Lung (tissue), 12 donors: Measurements from ENCODE around the gene PHAF1. TPM values are rescaled to one million over a fixed set of nuclear protein-coding genes. Genes with fewer than 3 reads are reported as not detected.

ENCODE experiments used
- ATAC-seq: fragments of 200-7000 bp; cut with Tn5 transposase; one replicate; pipeline ENCODE4 v1.9.1; 2020; ENCODE audit warnings: moderate number of reproducible peaks; ENCODE audit not compliant: insufficient read depth, low FRiP score
- DNase-seq, 3 donors: peaks; one replicate each; pipeline ENCODE4 v3.0.0-alpha.2; 2013 to 2017
- H3K27ac ChIP-seq, 2 donors: one replicate each; pipeline ENCODE4 v1.5.1; 2013; ENCODE audit warnings: mild to moderate bottlenecking in 2 of 2, moderate library complexity in 2 of 2, control low read depth in 1 of 2, inconsistent platforms in 1 of 2, low read depth in 1 of 2, low read length in 1 of 2
- H3K27me3 ChIP-seq, 3 donors: one replicate each; pipeline ENCODE4 v1.5.1; 2013; ENCODE audit warnings: low read length in 2 of 3; ENCODE audit not compliant: control insufficient read depth in 3 of 3, insufficient read depth in 3 of 3
- H3K36me3 ChIP-seq, 4 donors: one replicate each; pipeline ENCODE4 v1.5.1; 2013; ENCODE audit warnings: low read length in 4 of 4, mild to moderate bottlenecking in 1 of 4, moderate library complexity in 1 of 4; ENCODE audit not compliant: control insufficient read depth in 4 of 4, insufficient read depth in 4 of 4
- H3K4me1 ChIP-seq, 5 donors: one replicate each; pipeline ENCODE4 v1.5.1; 2013; ENCODE audit warnings: low read length in 5 of 5, mild to moderate bottlenecking in 2 of 5, moderate library complexity in 1 of 5; ENCODE audit not compliant: control insufficient read depth in 5 of 5, insufficient read depth in 5 of 5
- H3K4me3 ChIP-seq: one replicate; pipeline ENCODE4 v1.5.1; 2013; ENCODE audit warnings: mild to moderate bottlenecking, control low read depth, moderate library complexity
- H3K9ac ChIP-seq, 2 donors: one replicate each; pipeline ENCODE4 v1.5.1; 2013; ENCODE audit warnings: low read length in 2 of 2, control low read depth in 1 of 2; ENCODE audit not compliant: insufficient read depth in 1 of 2
- H3K9me3 ChIP-seq, 4 donors: one replicate each; pipeline ENCODE4 v1.5.1; 2013; ENCODE audit warnings: low read length in 3 of 4, mild to moderate bottlenecking in 1 of 4, moderate library complexity in 1 of 4; ENCODE audit not compliant: control insufficient read depth in 4 of 4, insufficient read depth in 3 of 4
- WGBS, 2 donors: extraction: QIAGEN DNeasy Blood & Tissue Kit; methylation state at CpG; one replicate each; pipeline ENCODE4 v1.1.7; 2013; 5-methylcytosine and 5-hydroxymethylcytosine counted together
- polyA plus RNA-seq, 2 donors: library from polyadenylated mRNA; stranded (reverse); fragments of 200-250 nt; gene quantifications; one replicate each; pipeline ENCODE4 v1.2.1, GENCODE V29; 2013
- total RNA-seq, 2 donors: library from RNA; depleted of rRNA in 1 of 2; stranded (reverse); fragments of >200 nt in 1 of 2; gene quantifications; one replicate each; pipeline ENCODE4 v1.2.1, GENCODE V29; 2014 to 2021
- TF ChIP-seq, protein P1 (sequence below): IDR thresholded peaks from 2 replicates; pipeline ENCODE4 v1.5.1; 2012; ENCODE audit warnings: mild to moderate bottlenecking; ENCODE audit errors: control extremely low read depth, extremely low read depth
- donor health status: control.
- donor health status: control.
- donor health status: Bipolar disorder and iron deficiency.
- donor health status: healthy.
- donor health status: DM: yes; HTN: yes; CAD: no.

PHAF1 gene
- total and polyA plus RNA-seq, 4 donors: 9.1 to 36.1 (median 13.3) TPM

DNA sequence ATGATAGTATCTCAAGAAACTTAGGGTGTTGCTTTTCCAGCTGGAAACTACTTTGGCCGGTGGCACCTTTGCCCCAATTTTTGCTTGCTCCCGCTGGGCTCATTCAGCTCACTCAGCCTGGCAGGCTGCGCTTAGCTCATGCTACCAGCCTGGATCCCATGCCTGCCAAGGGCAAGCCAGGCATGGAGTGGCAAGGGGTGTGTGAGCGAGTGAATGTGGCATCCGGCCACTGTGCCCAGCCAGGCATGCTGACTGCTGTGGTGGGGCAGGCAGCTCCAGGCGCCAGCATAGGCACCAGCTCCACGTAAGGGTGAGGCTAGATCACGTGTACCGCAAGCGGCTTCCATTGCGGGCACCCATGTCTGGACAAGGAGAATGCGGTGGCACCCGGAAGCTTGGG lies 31.6 kb downstream of the PHAF1 start:
- no peaks in the 10 kb centered on the region for H3K27me3 ChIP-seq
- no peaks in the 10 kb centered on the region for H3K4me1 ChIP-seq
- peaks cover 19 to 66% (median 56%) of the 10 kb centered on the region in 4 donors for H3K36me3 ChIP-seq
- WGBS, 2 donors: 98% methylated on average over 13 of the region's 13 CpGs
- H3K9me3 ChIP-seq: peaks cover 0 to 2% (median 0%) of the 10 kb centered on the region in 4 donors
- TF ChIP-seq, protein P1, sequence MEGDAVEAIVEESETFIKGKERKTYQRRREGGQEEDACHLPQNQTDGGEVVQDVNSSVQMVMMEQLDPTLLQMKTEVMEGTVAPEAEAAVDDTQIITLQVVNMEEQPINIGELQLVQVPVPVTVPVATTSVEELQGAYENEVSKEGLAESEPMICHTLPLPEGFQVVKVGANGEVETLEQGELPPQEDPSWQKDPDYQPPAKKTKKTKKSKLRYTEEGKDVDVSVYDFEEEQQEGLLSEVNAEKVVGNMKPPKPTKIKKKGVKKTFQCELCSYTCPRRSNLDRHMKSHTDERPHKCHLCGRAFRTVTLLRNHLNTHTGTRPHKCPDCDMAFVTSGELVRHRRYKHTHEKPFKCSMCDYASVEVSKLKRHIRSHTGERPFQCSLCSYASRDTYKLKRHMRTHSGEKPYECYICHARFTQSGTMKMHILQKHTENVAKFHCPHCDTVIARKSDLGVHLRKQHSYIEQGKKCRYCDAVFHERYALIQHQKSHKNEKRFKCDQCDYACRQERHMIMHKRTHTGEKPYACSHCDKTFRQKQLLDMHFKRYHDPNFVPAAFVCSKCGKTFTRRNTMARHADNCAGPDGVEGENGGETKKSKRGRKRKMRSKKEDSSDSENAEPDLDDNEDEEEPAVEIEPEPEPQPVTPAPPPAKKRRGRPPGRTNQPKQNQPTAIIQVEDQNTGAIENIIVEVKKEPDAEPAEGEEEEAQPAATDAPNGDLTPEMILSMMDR: no peak
- no peak overlapping the region for H3K9ac ChIP-seq
- no peak overlapping the region for H3K4me3 ChIP-seq
- no peak for DNase-seq
- no peak for ATAC-seq
- H3K27ac ChIP-seq: no peak overlapping the region

DNA sequence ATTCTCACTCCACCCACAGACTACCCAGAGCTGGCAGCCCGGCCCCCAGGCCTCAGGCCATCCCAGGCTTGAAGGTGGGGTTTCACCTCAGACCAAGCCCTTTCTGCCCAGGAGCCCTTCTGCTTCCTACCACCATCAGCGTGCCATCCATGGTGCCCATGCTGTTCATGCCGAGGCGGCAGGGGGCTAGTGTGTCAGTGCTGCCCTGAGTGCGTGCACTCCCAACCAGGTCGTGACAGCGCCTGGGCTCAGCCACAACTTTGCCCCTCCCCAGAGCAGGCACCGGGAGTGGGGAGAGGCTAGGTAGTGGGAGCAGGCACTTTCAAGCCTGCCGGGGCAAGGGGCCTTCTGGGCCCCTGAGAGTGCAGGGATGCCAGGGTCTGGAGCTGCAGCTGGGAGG lies 32.6 kb downstream of the PHAF1 start:
- DNase-seq: no peak
- peaks cover 19 to 75% (median 59%) of the 10 kb centered on the region in 4 donors for H3K36me3 ChIP-seq
- H3K4me3 ChIP-seq: no peak overlapping the region
- H3K27me3 ChIP-seq: no peaks in the 10 kb centered on the region
- H3K4me1 ChIP-seq: no peaks in the 10 kb centered on the region
- H3K9me3 ChIP-seq: peaks cover 0 to 2% (median 0%) of the 10 kb centered on the region in 4 donors
- no peak overlapping the region for H3K9ac ChIP-seq
- WGBS, 2 donors: 96 to 98% methylated on average over 9 of the region's 9 CpGs
- no peak for ATAC-seq
- TF ChIP-seq, protein P1: no peak
- no peak overlapping the region for H3K27ac ChIP-seq

DNA sequence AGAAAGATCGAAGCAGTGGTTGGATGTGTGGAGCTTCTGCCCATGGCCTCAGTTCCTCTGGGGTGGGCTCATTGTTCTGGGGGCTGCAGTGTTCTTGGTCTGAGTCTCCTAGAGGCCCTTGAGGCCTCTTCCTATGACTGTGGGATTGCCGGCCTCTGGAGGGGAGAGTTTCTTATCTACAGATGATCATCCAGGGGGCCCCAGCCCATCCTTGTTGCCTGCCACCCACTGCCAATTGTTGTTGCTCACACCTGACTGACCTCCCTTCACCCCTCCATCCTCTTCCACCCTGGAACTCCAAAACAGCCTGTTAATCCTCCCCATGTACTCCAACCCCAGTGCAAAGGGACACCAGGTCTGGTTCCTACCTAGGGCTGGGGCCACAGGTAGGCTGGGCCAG lies 35.2 kb downstream of the PHAF1 start:
- Histone ChIP-seq H3K4me3 (no peak overlapping the region), H3K9me3 (peaks cover 0 to 2% (median 0%) of the 10 kb centered on the region in 4 donors), H3K27me3 (no peaks in the 10 kb centered on the region), H3K27ac (no peak overlapping the region), H3K4me1 (peaks cover 0 to 2% (median 0%) of the 10 kb centered on the region in 5 donors), H3K9ac (no peak overlapping the region), H3K36me3 (peaks cover 19 to 77% (median 55%) of the 10 kb centered on the region in 4 donors)
- TF ChIP-seq, protein P1: no peak
- 90 to 100% methylated on average over 2 of the region's 2 CpGs for WGBS, 2 donors
- ATAC-seq (no peak), DNase-seq (no peak)

GRCh38 chr16:67145746-67146145 lies 36.0 kb downstream of the PHAF1 start:
- DNase-seq (no peak), ATAC-seq (no peak)
- no peak overlapping the region for H3K27ac ChIP-seq
- no peak overlapping the region for H3K4me3 ChIP-seq
- TF ChIP-seq, protein P1: no peak
- no peak overlapping the region for H3K9ac ChIP-seq
- no peaks in the 10 kb centered on the region for H3K27me3 ChIP-seq
- 84 to 88% methylated on average over 2 of the region's 2 CpGs for WGBS, 2 donors
- H3K4me1 ChIP-seq: peaks cover 0 to 8% (median 0%) of the 10 kb centered on the region in 5 donors
- H3K36me3 ChIP-seq: peaks cover 15 to 72% (median 48%) of the 10 kb centered on the region in 4 donors
- peaks cover 0 to 2% (median 0%) of the 10 kb centered on the region in 4 donors for H3K9me3 ChIP-seq
